Activated CD8-positive, alpha-beta T cell treated with anti-CD3 and anti-CD28 coated beads for 36 hours (primary cell): ENCODE measurements around the gene TRAPPC12. TPM values are rescaled to one million over a fixed set of nuclear protein-coding genes. Genes with fewer than 3 reads are reported as not detected.

Experiments
- ATAC-seq: fragments of 200-7000 bp; cut with Tn5 transposase; one replicate; pipeline ENCODE4 v1.10.0; 2021; ENCODE audit warnings: mild to moderate bottlenecking, moderate library complexity
- CTCF ChIA-PET: fragments of 350-600 bp; sonication (Branson Sonifier 250); formaldehyde crosslinking; loops from one replicate; lab custom pipeline; 2021; ENCODE audit warnings: antibody characterized with exemption; lab: Charles Lee
- POLR2A ChIA-PET: fragments of 350-600 bp; sonication (Branson Sonifier 250); formaldehyde crosslinking; loops from one replicate; lab custom pipeline; 2021; ENCODE audit warnings: antibody characterized with exemption; lab: Charles Lee
- DNase-seq: peaks from one replicate; pipeline ENCODE4 v3.0.0-alpha.2; 2020
- H3K27ac Mint-ChIP-seq: one replicate; pipeline ENCODE4 v1.8.0; 2021; ENCODE audit warnings: mild to moderate bottlenecking, mixed read lengths
- H3K27me3 Mint-ChIP-seq: one replicate; pipeline ENCODE4 v1.8.0; 2021; ENCODE audit warnings: mixed read lengths
- H3K36me3 Mint-ChIP-seq: one replicate; pipeline ENCODE4 v1.8.0; 2021; ENCODE audit warnings: low read depth, mixed read lengths
- H3K4me1 Mint-ChIP-seq: one replicate; pipeline ENCODE4 v1.8.0; 2021; ENCODE audit warnings: low read depth, mixed read lengths
- H3K4me3 Mint-ChIP-seq: one replicate; pipeline ENCODE4 v1.8.0; 2021; ENCODE audit warnings: mild to moderate bottlenecking, moderate library complexity, mixed read lengths
- H3K9me3 Mint-ChIP-seq: one replicate; pipeline ENCODE4 v1.8.0; 2021; ENCODE audit warnings: mixed read lengths
- intact Hi-C: fragments of 100-400 bp; cut with micrococcal nuclease; formaldehyde crosslinking; loops from one replicate; pipeline ENCODE4 v1.10.0; 2022
- total RNA-seq, 2 experiments: library from RNA; stranded (reverse); gene quantifications; one replicate each; pipeline ENCODE4 v1.2.3, GENCODE V29; 2021
- TF ChIP-seq, protein P1 (sequence below): fragments of 200-600 bp; IDR thresholded peaks from one replicate; pipeline ENCODE4 v1.8.0; 2022; ENCODE audit warnings: antibody characterized with exemption, mild to moderate bottlenecking

Gene TRAPPC12
- total RNA-seq, 2 experiments from 2014 or later, result 52.9 to 65.3 TPM

DNA sequence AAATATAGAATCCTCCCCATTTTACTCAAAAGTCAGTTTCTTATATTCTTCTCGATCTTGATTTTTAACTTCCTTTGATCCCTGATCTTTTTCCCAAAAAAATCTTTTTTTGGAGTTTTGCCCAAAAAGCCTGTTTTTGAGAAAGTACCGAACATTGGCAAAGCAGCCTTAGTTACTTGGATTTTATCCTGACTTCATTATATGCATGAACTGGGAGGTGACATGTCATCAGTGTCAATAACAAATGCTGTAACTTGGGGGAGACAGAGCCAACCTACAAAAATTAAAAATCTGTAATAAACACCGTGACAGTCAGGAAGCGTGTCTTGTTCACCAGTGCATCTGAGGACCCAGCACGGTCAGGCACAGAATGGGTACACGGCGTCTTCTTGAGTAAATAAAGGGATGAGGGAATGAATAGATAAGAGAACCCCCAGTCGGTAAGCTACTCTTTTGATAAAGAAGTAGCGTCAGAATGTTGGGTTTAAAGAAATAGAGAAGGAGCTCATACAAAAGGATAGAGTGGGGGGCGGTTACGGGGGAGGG, 24.9 kb downstream of the TRAPPC12 start:
- no peak for ATAC-seq
- intact Hi-C loops, result no loop called here
- H3K36me3 Mint-ChIP-seq, result peaks cover 24% of the 10 kb centered on the region
- peaks cover 6% of the 10 kb centered on the region for H3K4me1 Mint-ChIP-seq
- H3K27me3 Mint-ChIP-seq, result no peaks in the 10 kb centered on the region
- ChIA-PET CTCF (no interaction called here), POLR2A (no interaction called here)
- no peaks in the 10 kb centered on the region for H3K9me3 Mint-ChIP-seq
- TF ChIP-seq, protein P1, sequence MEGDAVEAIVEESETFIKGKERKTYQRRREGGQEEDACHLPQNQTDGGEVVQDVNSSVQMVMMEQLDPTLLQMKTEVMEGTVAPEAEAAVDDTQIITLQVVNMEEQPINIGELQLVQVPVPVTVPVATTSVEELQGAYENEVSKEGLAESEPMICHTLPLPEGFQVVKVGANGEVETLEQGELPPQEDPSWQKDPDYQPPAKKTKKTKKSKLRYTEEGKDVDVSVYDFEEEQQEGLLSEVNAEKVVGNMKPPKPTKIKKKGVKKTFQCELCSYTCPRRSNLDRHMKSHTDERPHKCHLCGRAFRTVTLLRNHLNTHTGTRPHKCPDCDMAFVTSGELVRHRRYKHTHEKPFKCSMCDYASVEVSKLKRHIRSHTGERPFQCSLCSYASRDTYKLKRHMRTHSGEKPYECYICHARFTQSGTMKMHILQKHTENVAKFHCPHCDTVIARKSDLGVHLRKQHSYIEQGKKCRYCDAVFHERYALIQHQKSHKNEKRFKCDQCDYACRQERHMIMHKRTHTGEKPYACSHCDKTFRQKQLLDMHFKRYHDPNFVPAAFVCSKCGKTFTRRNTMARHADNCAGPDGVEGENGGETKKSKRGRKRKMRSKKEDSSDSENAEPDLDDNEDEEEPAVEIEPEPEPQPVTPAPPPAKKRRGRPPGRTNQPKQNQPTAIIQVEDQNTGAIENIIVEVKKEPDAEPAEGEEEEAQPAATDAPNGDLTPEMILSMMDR, result no peak
- H3K27ac Mint-ChIP-seq, result no peak overlapping the region
- no peak for DNase-seq
- no peak overlapping the region for H3K4me3 Mint-ChIP-seq

DNA sequence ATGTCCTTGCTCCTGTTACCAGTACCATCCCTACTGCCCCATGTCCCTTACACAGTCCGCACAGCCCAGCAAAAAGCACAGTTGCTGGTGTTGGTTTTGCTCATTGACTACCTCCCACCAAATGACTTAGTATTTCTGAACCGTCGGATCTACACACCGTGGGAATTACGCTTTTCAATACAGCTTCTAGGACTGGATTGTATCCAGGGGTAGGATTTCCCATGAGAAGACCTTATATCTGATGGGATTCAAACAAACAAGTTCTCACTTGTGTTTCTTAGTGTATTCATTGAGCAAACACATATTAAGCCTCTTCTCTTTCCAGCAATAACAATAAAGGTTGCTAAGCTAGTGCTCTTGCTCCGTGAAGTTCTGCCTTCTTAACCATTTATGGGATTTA, 25.8 kb downstream of the TRAPPC12 start:
- CTCF ChIA-PET, result interaction anchor here (0.6 kb wide), 1 partner anchor 15 kb away, joined by 4 read pairs; no protein-coding TSS in a partner anchor
- no peak for ATAC-seq
- no peak for DNase-seq
- TF ChIP-seq, protein P1, result no peak
- Mint-ChIP-seq H3K36me3 (peaks cover 26% of the 10 kb centered on the region), H3K4me3 (no peak overlapping the region), H3K4me1 (peaks cover 8% of the 10 kb centered on the region), H3K27me3 (no peaks in the 10 kb centered on the region), H3K9me3 (no peaks in the 10 kb centered on the region), H3K27ac (no peak overlapping the region)
- intact Hi-C loops, result no loop called here
- POLR2A ChIA-PET, result no interaction called here

DNA sequence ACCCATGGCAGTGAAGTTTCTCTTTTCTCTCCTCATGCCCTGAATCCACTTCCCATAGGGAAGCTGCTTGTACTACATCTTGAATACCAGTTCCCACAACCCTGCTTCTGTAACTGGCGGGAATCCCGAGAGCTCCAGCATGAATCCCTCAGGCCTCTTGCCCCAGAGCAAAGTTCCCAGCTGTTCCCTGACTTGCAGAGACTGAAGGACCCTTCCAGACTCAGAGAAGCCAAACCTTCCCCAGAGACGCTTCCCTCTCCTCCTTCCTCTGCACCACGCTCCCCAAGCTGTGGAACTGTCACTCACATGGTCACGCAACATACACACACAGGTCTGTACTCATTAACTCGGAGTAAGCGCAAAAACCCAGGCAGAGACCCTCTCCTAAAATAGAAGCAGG, 26.4 kb downstream of the TRAPPC12 start:
- H3K27ac Mint-ChIP-seq, result no peak overlapping the region
- TF ChIP-seq, protein P1, result no peak
- H3K4me1 Mint-ChIP-seq, result peaks cover 8% of the 10 kb centered on the region
- no peak for DNase-seq
- intact Hi-C loops, result no loop called here
- no peak overlapping the region for H3K4me3 Mint-ChIP-seq
- H3K36me3 Mint-ChIP-seq, result peaks cover 25% of the 10 kb centered on the region
- no peak for ATAC-seq
- H3K9me3 Mint-ChIP-seq, result no peaks in the 10 kb centered on the region
- POLR2A ChIA-PET, result no interaction called here
- CTCF ChIA-PET, result interaction anchor here (0.6 kb wide), 1 partner anchor 14 kb away, joined by 4 read pairs; no protein-coding TSS in a partner anchor
- H3K27me3 Mint-ChIP-seq, result no peaks in the 10 kb centered on the region

DNA sequence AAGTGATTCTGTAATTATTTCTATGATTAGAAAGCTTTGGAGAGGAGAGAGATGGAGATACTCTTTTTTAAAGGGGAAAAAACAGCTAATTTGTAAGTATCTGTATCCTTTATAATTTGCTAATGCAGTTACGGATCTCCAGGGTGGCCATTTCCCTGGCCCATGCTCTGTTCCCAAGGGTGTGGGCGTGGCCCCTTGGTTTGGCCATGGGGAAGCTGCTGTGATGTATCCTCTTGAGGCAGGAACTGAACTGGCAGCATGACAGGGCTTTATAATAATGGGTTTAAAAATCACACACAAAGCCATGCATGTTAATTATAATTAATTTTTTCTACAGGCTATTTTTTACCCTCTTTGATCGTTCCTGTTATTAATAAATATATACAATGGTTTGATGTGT, 27.0 kb downstream of the TRAPPC12 start:
- no peaks in the 10 kb centered on the region for H3K27me3 Mint-ChIP-seq
- TF ChIP-seq, protein P1, result no peak
- peaks cover 25% of the 10 kb centered on the region for H3K36me3 Mint-ChIP-seq
- no peak overlapping the region for H3K27ac Mint-ChIP-seq
- H3K4me1 Mint-ChIP-seq, result peaks cover 11% of the 10 kb centered on the region
- POLR2A ChIA-PET, result no interaction called here
- no peak overlapping the region for H3K4me3 Mint-ChIP-seq
- no peak for DNase-seq
- no peaks in the 10 kb centered on the region for H3K9me3 Mint-ChIP-seq
- no peak for ATAC-seq
- CTCF ChIA-PET, result interaction anchor here (0.8 kb wide), 1 partner anchor 18 kb away, joined by 3 read pairs; no protein-coding TSS in a partner anchor
- intact Hi-C loops, result no loop called here

DNA sequence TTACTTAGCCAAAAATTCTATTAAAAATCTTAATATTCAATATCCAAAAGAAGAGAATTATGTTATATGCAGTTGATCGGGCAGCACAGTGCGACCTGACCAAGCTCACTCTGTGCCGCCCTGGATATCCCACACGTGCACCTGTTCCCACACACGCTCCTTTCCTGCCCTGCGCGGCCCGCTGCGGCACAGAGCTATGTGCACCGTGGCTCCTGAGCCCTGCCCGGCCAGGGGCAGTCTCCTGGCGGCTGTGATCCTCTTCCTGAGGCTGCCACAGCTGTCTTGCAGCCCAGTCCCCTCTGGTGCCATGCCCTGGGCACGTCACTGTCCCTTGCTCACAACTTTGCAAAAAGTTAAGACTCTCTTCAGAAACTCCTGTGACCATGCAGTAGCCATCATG, 29.3 kb downstream of the TRAPPC12 start:
- no peaks in the 10 kb centered on the region for H3K27me3 Mint-ChIP-seq
- intact Hi-C loops, result no loop called here
- DNase-seq, result no peak
- TF ChIP-seq, protein P1, result no peak
- H3K4me1 Mint-ChIP-seq, result peaks cover 8% of the 10 kb centered on the region
- CTCF ChIA-PET, result interaction anchor here (1.4 kb wide), 1 partner anchor 15 kb away, joined by 3 read pairs; no protein-coding TSS in a partner anchor
- H3K36me3 Mint-ChIP-seq, result peaks cover 13% of the 10 kb centered on the region
- no peak for ATAC-seq
- POLR2A ChIA-PET, result no interaction called here
- no peaks in the 10 kb centered on the region for H3K9me3 Mint-ChIP-seq
- no peak overlapping the region for H3K4me3 Mint-ChIP-seq
- no peak overlapping the region for H3K27ac Mint-ChIP-seq
